Ectodermal cell (in vitro differentiated cells): ENCODE data around the gene SLC15A3. TPM values are rescaled to one million over a fixed set of nuclear protein-coding genes. Genes with fewer than 3 reads are reported as not detected.
A peak's percentile ranks its signal among the peaks of the same experiment; 100 is the strongest.

Source experiments
- H3K27ac ChIP-seq: 2 replicates; pipeline ENCODE4 v1.7.0; 2013; ENCODE audit warnings: mild to moderate bottlenecking, low read depth, low read length; ENCODE audit not compliant: insufficient read depth, poor library complexity, severe bottlenecking
- H3K27me3 ChIP-seq: 2 replicates; pipeline ENCODE4 v1.7.0; 2013; ENCODE audit warnings: mild to moderate bottlenecking, low read length; ENCODE audit not compliant: insufficient read depth, control insufficient read depth, poor library complexity, severe bottlenecking
- H3K36me3 ChIP-seq: one replicate; pipeline ENCODE4 v1.7.0; 2013; ENCODE audit warnings: low read length; ENCODE audit not compliant: control insufficient read depth, insufficient read depth
- H3K4me1 ChIP-seq: one replicate; pipeline ENCODE4 v1.7.0; 2013; ENCODE audit warnings: low read length; ENCODE audit not compliant: control insufficient read depth, insufficient read depth
- H3K4me3 ChIP-seq: 2 replicates; pipeline ENCODE4 v1.7.0; 2013; ENCODE audit warnings: low read depth, low read length, control low read depth; ENCODE audit not compliant: insufficient read depth
- H3K9me3 ChIP-seq: 2 replicates; pipeline ENCODE4 v1.7.0; 2013; ENCODE audit warnings: mild to moderate bottlenecking, low read length, moderate library complexity; ENCODE audit not compliant: control insufficient read depth
- WGBS, 2 experiments: methylation state at CpG; one replicate each; pipeline ENCODE4 v1.1.7; 2013; ENCODE audit warnings: missing lambda C conversion rate in 2 of 2; 5-methylcytosine and 5-hydroxymethylcytosine counted together
- polyA plus RNA-seq, 4 experiments: library from polyadenylated mRNA; stranded (reverse); fragments of 50-300 nt; gene quantifications; one replicate each; pipeline ENCODE4 v1.2.3, GENCODE V29; 2013

Gene SLC15A3
- 25.3 TPM for polyA plus RNA-seq (2013, experiment 1 of 4)
- 14.2 TPM for polyA plus RNA-seq (2013, experiment 2 of 4)
- polyA plus RNA-seq (2013, experiment 3 of 4): 24.9 TPM
- 27.6 TPM for polyA plus RNA-seq (2013, experiment 4 of 4)

DNA sequence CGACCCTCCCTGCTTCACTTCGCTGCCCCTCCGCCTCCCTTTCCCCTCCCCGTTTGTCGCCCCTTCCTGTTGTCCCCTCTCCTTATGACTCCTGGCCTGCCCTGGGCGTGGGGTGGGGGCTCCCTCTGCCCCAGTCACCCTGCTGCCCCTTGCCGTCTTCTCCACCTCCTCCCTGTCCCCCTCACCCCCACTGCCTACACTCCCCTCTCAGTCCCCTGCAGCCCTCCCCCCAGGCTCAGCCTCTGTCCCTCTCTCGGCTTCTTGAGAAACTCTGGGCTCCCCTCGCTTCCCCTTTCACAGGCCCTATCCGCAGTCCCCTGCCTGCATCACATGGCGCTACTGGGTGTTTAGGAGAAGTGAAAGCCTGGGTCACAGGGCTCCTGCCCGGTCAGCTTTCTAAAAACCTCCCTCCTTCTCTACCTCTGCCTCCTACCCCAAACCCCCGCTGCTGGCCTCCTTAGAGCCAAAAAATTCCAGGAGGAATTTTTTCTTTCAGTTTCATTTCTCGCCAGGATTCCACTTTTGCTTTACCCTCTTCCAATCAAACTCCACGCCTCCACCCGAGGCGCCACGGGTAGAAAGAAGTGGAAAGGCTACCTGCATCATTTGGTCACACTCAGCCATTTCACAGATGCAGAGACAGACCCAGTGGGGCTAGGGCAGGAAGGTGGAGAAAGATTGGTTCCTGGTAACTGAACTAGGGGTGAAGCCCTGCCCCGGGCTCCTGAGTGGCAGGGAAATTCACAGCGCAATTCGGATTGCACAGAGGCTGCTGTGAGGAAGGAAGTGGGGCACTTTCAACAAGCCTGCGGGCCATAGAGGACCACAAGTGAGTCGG is at the start of gene SLC15A3:
Gene SLC15A3, minus strand, starts transcription at position 273 of the 838 bp plus-strand sequence. CDS start 625 bp downstream, outside the sequence.
- H3K27me3 ChIP-seq: peaks cover 34% of the 10 kb centered on the region
- no peaks in the 10 kb centered on the region for H3K36me3 ChIP-seq
- no peaks in the 10 kb centered on the region for H3K9me3 ChIP-seq
- 20 to 23% methylated on average over 23 of the region's 23 CpGs for WGBS, 2 experiments
- no peak within 1 kb of the TSS for H3K27ac ChIP-seq
- peaks cover 20% of the 10 kb centered on the region for H3K4me1 ChIP-seq
- H3K4me3 ChIP-seq: peak within 1 kb of the TSS; percentile 31

GRCh38 chr11:61000426-61000825 is 48.5 kb upstream of the SLC15A3 start:
- H3K4me3 ChIP-seq: no peak overlapping the region
- H3K27me3 ChIP-seq: peaks cover 6% of the 10 kb centered on the region
- H3K9me3 ChIP-seq: no peaks in the 10 kb centered on the region
- no peaks in the 10 kb centered on the region for H3K36me3 ChIP-seq
- H3K27ac ChIP-seq: no peak overlapping the region
- 84 to 86% methylated on average over 11 of the region's 11 CpGs for WGBS, 2 experiments
- H3K4me1 ChIP-seq: peaks cover 10% of the 10 kb centered on the region

DNA sequence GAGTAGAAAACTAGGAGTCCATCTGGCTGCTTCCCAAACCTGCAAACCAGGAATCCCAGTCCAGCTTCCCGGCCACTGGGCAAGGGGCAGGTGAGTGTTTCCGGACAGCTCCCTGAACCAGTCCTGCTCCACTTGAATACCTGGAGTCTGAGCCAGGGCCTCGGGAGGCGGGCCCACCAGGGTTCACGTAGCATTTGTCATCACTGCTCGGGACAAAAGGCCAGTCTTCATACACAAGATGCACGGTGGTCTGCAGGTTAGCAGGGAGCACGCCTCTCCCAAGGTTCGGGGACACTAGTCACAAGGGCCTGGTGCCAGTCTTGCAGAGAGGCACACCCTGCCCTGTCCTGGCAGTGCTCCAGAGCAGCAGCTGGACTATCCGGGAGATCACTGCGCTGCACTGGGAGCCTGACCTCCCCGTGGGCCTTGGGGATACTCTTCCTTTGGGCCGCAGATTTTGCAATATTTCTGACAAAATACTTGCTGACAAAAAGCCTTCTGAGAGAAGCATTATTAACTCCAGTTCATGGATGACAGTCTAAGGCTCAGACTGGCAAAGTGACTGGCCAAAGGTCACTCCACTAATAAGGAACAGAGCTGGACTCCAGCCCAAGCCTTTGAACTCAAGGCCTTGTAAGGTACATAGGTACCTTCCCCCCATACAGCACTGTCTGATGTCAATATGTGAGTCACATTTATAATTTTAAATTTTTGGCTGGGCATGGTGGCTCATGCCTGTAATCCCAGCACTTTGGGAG is 44.6 kb upstream of the SLC15A3 start:
- peaks cover 5% of the 10 kb centered on the region for H3K4me1 ChIP-seq
- WGBS, 2 experiments: 88 to 89% methylated on average over 13 of the region's 13 CpGs
- no peaks in the 10 kb centered on the region for H3K9me3 ChIP-seq
- H3K27me3 ChIP-seq: no peaks in the 10 kb centered on the region
- no peak overlapping the region for H3K4me3 ChIP-seq
- H3K27ac ChIP-seq: no peak overlapping the region
- H3K36me3 ChIP-seq: no peaks in the 10 kb centered on the region

GRCh38 chr11:60995798-60996197 is 43.8 kb upstream of the SLC15A3 start:
- Histone ChIP-seq H3K36me3 (no peaks in the 10 kb centered on the region), H3K4me1 (peaks cover 5% of the 10 kb centered on the region), H3K27me3 (no peaks in the 10 kb centered on the region), H3K9me3 (no peaks in the 10 kb centered on the region), H3K4me3 (no peak overlapping the region), H3K27ac (no peak overlapping the region)
- 94% methylated on average over 7 of the region's 7 CpGs for WGBS, 2 experiments

DNA sequence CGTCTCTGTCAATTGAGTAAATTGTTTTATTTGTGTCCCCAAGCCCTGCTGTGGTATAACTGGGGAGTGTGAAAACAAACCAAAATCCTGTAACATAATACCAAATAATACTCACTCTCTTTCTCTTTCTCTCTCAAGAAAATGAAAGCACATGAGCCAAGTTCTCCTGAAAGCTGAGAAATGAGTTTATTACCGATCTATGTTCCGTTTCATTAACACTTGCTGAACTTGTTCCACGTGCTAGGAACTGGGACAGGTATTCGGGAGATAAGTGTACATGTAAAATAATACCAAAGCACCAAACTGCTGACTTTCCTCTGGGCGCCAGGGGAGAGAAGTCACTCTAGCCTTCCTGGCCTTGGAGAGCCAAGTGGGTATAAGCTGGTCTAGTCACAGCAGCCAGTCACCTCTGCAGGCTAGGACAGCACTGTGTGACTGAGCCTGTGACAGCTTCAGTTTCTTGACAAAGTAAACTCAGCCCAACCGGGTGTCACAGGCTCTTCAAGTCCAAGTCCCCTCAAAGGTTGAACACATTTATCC is 42.6 kb upstream of the SLC15A3 start:
- 89 to 90% methylated on average over 6 of the region's 7 CpGs for WGBS, 2 experiments
- H3K27me3 ChIP-seq: no peaks in the 10 kb centered on the region
- no peak overlapping the region for H3K4me3 ChIP-seq
- no peaks in the 10 kb centered on the region for H3K36me3 ChIP-seq
- peaks cover 5% of the 10 kb centered on the region for H3K4me1 ChIP-seq
- no peaks in the 10 kb centered on the region for H3K9me3 ChIP-seq
- no peak overlapping the region for H3K27ac ChIP-seq

GRCh38 chr11:60993615-60994014 is 41.6 kb upstream of the SLC15A3 start:
- Histone ChIP-seq H3K9me3 (no peaks in the 10 kb centered on the region), H3K36me3 (no peaks in the 10 kb centered on the region), H3K27me3 (no peaks in the 10 kb centered on the region), H3K4me3 (no peak overlapping the region), H3K4me1 (peaks cover 5% of the 10 kb centered on the region), H3K27ac (no peak overlapping the region)
- 87 to 90% methylated on average over 7 of the region's 7 CpGs for WGBS, 2 experiments

DNA sequence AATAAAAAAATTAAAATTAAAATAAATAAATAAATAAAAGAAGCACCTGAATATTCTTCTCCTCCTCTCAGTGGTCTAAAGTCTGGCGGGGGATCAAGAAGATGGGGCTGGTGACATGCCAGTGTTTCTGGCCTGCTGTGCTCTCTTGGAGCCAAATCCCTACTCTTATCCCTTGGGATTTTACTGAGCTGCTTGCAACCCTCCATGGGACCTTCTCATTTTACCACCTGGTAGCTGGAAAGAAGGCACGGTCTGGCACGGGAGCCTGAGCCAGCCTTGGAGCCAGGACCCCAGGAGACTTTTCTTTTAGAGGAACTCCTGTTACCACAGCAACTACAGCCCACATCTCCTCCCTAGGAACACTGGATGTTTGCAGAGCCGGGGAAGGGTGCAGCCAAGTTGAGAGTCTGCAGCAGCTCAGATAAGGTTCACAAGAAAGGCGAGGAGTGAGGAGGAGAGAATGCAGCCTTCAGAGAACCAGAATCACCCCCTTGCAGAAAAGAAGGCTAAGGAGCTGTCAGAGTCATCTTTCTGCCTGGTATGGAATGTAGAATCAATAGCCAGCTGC is 41.0 kb upstream of the SLC15A3 start:
- Histone ChIP-seq H3K4me3 (no peak overlapping the region), H3K4me1 (peaks cover 5% of the 10 kb centered on the region), H3K27ac (no peak overlapping the region), H3K27me3 (no peaks in the 10 kb centered on the region), H3K36me3 (no peaks in the 10 kb centered on the region), H3K9me3 (no peaks in the 10 kb centered on the region)
- WGBS, 2 experiments: 52 to 57% methylated on average over 5 of the region's 5 CpGs

- Histone ChIP-seq H3K4me1 (peaks cover 5% of the 10 kb centered on the region), H3K4me3 (no peak overlapping the region), H3K27me3 (no peaks in the 10 kb centered on the region), H3K27ac (no peak overlapping the region), H3K36me3 (no peaks in the 10 kb centered on the region), H3K9me3 (no peaks in the 10 kb centered on the region)
- 92 to 93% methylated on average over 4 of the region's 4 CpGs for WGBS, 2 experiments
Observed at GRCh38 chr11:60991457-60991856, 39.5 kb upstream of the SLC15A3 start.

DNA sequence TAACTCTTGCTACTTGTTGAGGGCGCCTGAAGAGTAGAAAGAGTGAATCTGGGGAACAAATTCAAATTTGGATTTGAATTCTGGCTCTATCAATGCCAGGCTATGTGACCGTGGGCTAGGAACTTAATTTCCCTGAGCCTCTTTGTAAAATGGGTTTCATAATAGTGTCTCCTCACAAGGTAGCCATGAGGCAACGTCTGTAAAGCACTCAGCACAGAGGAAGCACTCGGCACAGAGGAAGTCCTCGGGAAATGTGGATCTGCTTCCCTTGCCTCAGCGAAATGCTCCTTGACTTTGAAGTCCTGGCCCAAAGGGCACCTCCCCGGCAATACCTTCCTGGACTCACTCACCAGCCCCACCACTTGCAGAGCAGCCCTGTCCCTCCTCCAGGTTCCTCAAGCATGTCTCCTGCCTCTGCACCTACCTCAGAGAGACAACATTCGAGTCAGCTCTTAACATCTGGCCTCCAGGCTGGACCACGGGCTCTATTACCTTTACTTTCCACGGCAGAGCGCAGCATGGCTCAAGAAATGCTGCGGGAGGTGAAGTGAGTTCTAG is 37.2 kb upstream of the SLC15A3 start:
- Histone ChIP-seq H3K9me3 (no peaks in the 10 kb centered on the region), H3K36me3 (no peaks in the 10 kb centered on the region), H3K4me1 (peaks cover 5% of the 10 kb centered on the region), H3K4me3 (no peak overlapping the region), H3K27ac (no peak overlapping the region), H3K27me3 (no peaks in the 10 kb centered on the region)
- 81 to 82% methylated on average over 11 to 12 of the region's 12 CpGs for WGBS, 2 experiments
